Ovary (tissue), 9 donors: ENCODE measurements around the gene EIF5A. TPM values are rescaled to one million over a fixed set of nuclear protein-coding genes. Genes with fewer than 3 reads are reported as not detected.
A peak's percentile ranks its signal among the peaks of the same experiment; 100 is the strongest.

ENCODE experiments used
- DNase-seq, 5 donors: peaks; one replicate each; pipeline ENCODE4 v3.0.0-alpha.2; 2019 to 2020
- H3K27ac ChIP-seq, 2 donors: fragments of 200-600 bp; one replicate each; pipeline versions ENCODE4 v1.5.1 to v1.8.0; 2019 to 2022
- H3K27me3 ChIP-seq: fragments of 200-600 bp; one replicate; pipeline ENCODE4 v1.8.0; 2022
- H3K36me3 ChIP-seq: fragments of 200-600 bp; sonication (generic); one replicate; pipeline ENCODE4 v1.5.1; 2019
- H3K4me1 ChIP-seq: one replicate; pipeline ENCODE4 v1.8.1; 2013; ENCODE audit warnings: mild to moderate bottlenecking, moderate library complexity; ENCODE audit not compliant: insufficient read depth
- H3K4me3 ChIP-seq: fragments of 200-600 bp; sonication (generic); one replicate; pipeline ENCODE4 v1.5.1; 2017
- H3K9me3 ChIP-seq, 2 donors: fragments of 200-600 bp in 1 of 2; sonication (generic) in 1 of 2; one replicate each; pipeline versions ENCODE4 v1.5.1 to v1.8.1; 2013 to 2019; ENCODE audit warnings: mild to moderate bottlenecking in 1 of 2, moderate library complexity in 1 of 2
- CTCF ChIP-seq, 3 donors: fragments of 450-650 bp in 2 of 3; fragments of 200-600 bp in 1 of 3; IDR thresholded peaks; one replicate each; pipeline versions ENCODE4 v1.5.1 to v1.8.0; 2016 to 2022; ENCODE audit warnings: antibody characterized with exemption in 3 of 3, mild to moderate bottlenecking in 1 of 3
- EP300 ChIP-seq: sonication (generic); formaldehyde crosslinking; IDR thresholded peaks from one replicate; pipeline ENCODE4 v1.6.1; 2017; ENCODE audit warnings: antibody characterized with exemption
- POLR2A ChIP-seq: fragments of 450-650 bp; IDR thresholded peaks from one replicate; pipeline ENCODE4 v1.6.1; 2017; ENCODE audit warnings: antibody characterized with exemption, mild to moderate bottlenecking, moderate library complexity
- WGBS, 3 donors: extraction: QIAGEN DNeasy Blood & Tissue Kit in 1 of 3; methylation state at CpG; one replicate each; pipeline versions ENCODE4 v1.1.5 to v1.1.7; 2013 to 2017; 5-methylcytosine and 5-hydroxymethylcytosine counted together
- intact Hi-C, 4 donors: fragments of 100-400 bp; cut with DNase I; formaldehyde crosslinking; loops; one replicate each; pipeline versions ENCODE4 v1.11.0 to v1.15.1; 2022 to 2023
- polyA plus RNA-seq, 2 donors: library from polyadenylated mRNA; stranded (reverse); fragments of 200-250 nt in 1 of 2; fragments of 350-450 nt in 1 of 2; fragmentation: Illumina TruSeq in 1 of 2; extraction: RNeasy Lipid Tissue Mini Kit (QIAGEN cat#74804) in 1 of 2; gene quantifications; one replicate each; pipeline ENCODE4 v1.2.3, GENCODE V29; 2013 to 2014
- total RNA-seq, 7 donors: library from RNA; depleted of rRNA in 2 of 7; stranded (reverse); fragments of >200 nt in 2 of 7; fragmentation: NEBNext Ultra II Directional in 3 of 7; extraction: Animal tissue kit (Norgen Biotek cat#: 25700) in 3 of 7; gene quantifications; one replicate each; pipeline versions ENCODE4 v1.1.0 to v1.2.4, GENCODE V29; 2016 to 2023
- donor health status: DM: no; HTN: no; CAD: no; lungs with moderate emphysema.
- donor health status: DM: no; HTN: no; CAD: no.
- donor health status: Bipolar disorder and iron deficiency.
- donor health status: DM: yes; HTN: yes; CAD: no.
- donor health status: DM: no; HTN: no; CAD: no.
- donor health status: DM: yes; HTN: yes; CAD: no.

EIF5A gene
- total and polyA plus RNA-seq, 9 donors, result 55.9 to 302 (median 229) TPM

GRCh38 chr17:7340179-7340578 is 32.8 kb downstream of the EIF5A start:
- Histone ChIP-seq H3K9me3 (no peaks in the 10 kb centered on the region), H3K27me3 (no peaks in the 10 kb centered on the region), H3K4me3 (no peak overlapping the region), H3K4me1 (no peaks in the 10 kb centered on the region), H3K36me3 (no peaks in the 10 kb centered on the region), H3K27ac (no peak overlapping the region)
- intact Hi-C loops, result no loop called here
- DNase-seq, result no peak
- TF ChIP-seq EP300, result no peak
- no peak for TF ChIP-seq CTCF (IDR thresholded peaks at IDR 0.05)
- TF ChIP-seq POLR2A, result no peak
- 42 to 64% (median 54%) methylated on average over 2 of the region's 2 CpGs for WGBS, 3 donors

- H3K36me3 ChIP-seq, result no peaks in the 10 kb centered on the region
- intact Hi-C loops, result no loop called here
- no peaks in the 10 kb centered on the region for H3K27me3 ChIP-seq
- H3K9me3 ChIP-seq, result no peaks in the 10 kb centered on the region
- no peak overlapping the region for H3K27ac ChIP-seq
- WGBS, 3 donors, result 85 to 90% (median 85%) methylated on average over 13 of the region's 13 CpGs
- peak in 1 of 5 donors; percentile 10 for DNase-seq
- no peak overlapping the region for H3K4me3 ChIP-seq
- H3K4me1 ChIP-seq, result no peaks in the 10 kb centered on the region
- TF ChIP-seq POLR2A (no peak), EP300 (no peak), CTCF (IDR thresholded peaks at IDR 0.05) (no peak)
These were observed 34.4 kb downstream of the EIF5A start for GRCh38 chr17:7341842-7342241.

- intact Hi-C loops, result no loop called here
- peak in 1 of 5 donors; percentile 17 for DNase-seq
- no peak overlapping the region for H3K4me3 ChIP-seq
- peaks cover 5% of the 10 kb centered on the region for H3K4me1 ChIP-seq
- 50 to 63% (median 58%) methylated on average over 15 of the region's 15 CpGs for WGBS, 3 donors
- no peaks in the 10 kb centered on the region for H3K27me3 ChIP-seq
- no peaks in the 10 kb centered on the region for H3K9me3 ChIP-seq
- TF ChIP-seq CTCF (IDR thresholded peaks at IDR 0.05) (no peak), POLR2A (no peak), EP300 (no peak)
- H3K27ac ChIP-seq, result no peak overlapping the region
- H3K36me3 ChIP-seq, result no peaks in the 10 kb centered on the region
These were observed 35.8 kb downstream of the EIF5A start for GRCh38 chr17:7343250-7343649.

- Histone ChIP-seq H3K36me3 (no peaks in the 10 kb centered on the region), H3K27me3 (no peaks in the 10 kb centered on the region), H3K27ac (no peak overlapping the region), H3K9me3 (no peaks in the 10 kb centered on the region), H3K4me1 (peaks cover 13% of the 10 kb centered on the region), H3K4me3 (no peak overlapping the region)
- peak in 1 of 5 donors; percentile 46 for DNase-seq
- WGBS, 3 donors, result 49 to 58% (median 52%) methylated on average over 18 of the region's 18 CpGs
- TF ChIP-seq EP300, result no peak
- no peak for TF ChIP-seq CTCF (IDR thresholded peaks at IDR 0.05)
- no peak for TF ChIP-seq POLR2A
- intact Hi-C loops, result loop anchor here in 2 of 4 donors (5.0 kb wide), 2 partner anchors 60 to 65 kb away; partner anchors contain the start of genes NLGN2 (in 1 of the 2) and SLC2A4 (in 1 of the 2)
These were observed 39.6 kb downstream of the EIF5A start for GRCh38 chr17:7346761-7347614.
